Right lobe of liver (tissue), 4 donors: ENCODE results near the gene TDP1.
"Not testable (repeated sequence)": the region's sequence is repeated elsewhere in the genome, so short reads cannot be mapped to it uniquely, and the experiment has no call there.

Experiments
- CTCF ChIP-seq, 4 donors: fragments of 200-600 bp in 3 of 4; fragments of 450-650 bp in 1 of 4; IDR thresholded peaks; one replicate each; pipeline versions ENCODE4 v1.5.1 to v1.8.0; 2016 to 2022; ENCODE audit warnings: antibody characterized with exemption in 4 of 4, mild to moderate bottlenecking in 2 of 4
- POLR2A ChIP-seq: fragments of 450-650 bp; IDR thresholded peaks from one replicate; pipeline ENCODE4 v1.6.1; 2017; ENCODE audit warnings: antibody characterized with exemption, mild to moderate bottlenecking
- donor health status: DM: no; HTN: no; CAD: no.
- donor health status: DM: no; HTN: no; CAD: no.
- donor health status: DM: no; HTN: yes; CAD: no.

- not testable (repeated sequence) for TF ChIP-seq CTCF (IDR thresholded peaks at IDR 0.05); POLR2A
Measured at GRCh38 chr14:90026608-90027007, 70.9 kb downstream of the TDP1 start.
